ENCODE data around the gene PEX6.

- TF ChIP-seq POLR2A (IDR thresholded peaks at IDR 0.05): no peak
- TF ChIP-seq, protein P1, sequence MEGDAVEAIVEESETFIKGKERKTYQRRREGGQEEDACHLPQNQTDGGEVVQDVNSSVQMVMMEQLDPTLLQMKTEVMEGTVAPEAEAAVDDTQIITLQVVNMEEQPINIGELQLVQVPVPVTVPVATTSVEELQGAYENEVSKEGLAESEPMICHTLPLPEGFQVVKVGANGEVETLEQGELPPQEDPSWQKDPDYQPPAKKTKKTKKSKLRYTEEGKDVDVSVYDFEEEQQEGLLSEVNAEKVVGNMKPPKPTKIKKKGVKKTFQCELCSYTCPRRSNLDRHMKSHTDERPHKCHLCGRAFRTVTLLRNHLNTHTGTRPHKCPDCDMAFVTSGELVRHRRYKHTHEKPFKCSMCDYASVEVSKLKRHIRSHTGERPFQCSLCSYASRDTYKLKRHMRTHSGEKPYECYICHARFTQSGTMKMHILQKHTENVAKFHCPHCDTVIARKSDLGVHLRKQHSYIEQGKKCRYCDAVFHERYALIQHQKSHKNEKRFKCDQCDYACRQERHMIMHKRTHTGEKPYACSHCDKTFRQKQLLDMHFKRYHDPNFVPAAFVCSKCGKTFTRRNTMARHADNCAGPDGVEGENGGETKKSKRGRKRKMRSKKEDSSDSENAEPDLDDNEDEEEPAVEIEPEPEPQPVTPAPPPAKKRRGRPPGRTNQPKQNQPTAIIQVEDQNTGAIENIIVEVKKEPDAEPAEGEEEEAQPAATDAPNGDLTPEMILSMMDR (IDR thresholded peaks at IDR 0.05): no peak
Observed at GRCh38 chr6:43014434-43014909, 35.5 kb upstream of the PEX6 start.
